ENCODE results near the gene CDK5R1. TPM values are rescaled to one million over a fixed set of nuclear protein-coding genes. Genes with fewer than 3 reads are reported as not detected.

CDK5R1 gene
- total RNA-seq, 2 donors from 2014 or later = 1.4 to 1.7 TPM

DNA sequence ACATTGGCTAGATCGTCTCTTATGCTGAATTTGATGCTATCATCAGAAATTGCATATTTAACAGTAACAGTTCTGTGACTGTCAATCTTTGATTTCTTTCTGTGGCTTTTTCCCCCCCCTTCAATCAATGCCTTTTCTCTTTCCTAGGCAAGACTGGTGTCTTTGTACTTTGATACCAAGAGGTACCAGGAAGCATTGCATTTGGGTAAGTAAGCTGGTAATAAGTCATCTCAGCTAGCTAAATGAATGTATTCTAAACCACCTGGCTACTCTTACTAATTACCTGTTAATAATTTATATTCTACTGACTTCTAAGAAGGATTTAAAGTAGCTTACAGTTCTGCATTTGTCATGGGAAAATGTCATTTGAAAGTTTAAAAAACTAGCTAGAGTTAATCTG, 22.4 kb upstream of the CDK5R1 start:
- DNase-seq (no peak), ATAC-seq (no peak)
- intact Hi-C loops (cut with DNase I) = loop anchor here (5.0 kb wide), 1 partner anchor 293 kb away; no protein-coding TSS in a partner anchor

DNA sequence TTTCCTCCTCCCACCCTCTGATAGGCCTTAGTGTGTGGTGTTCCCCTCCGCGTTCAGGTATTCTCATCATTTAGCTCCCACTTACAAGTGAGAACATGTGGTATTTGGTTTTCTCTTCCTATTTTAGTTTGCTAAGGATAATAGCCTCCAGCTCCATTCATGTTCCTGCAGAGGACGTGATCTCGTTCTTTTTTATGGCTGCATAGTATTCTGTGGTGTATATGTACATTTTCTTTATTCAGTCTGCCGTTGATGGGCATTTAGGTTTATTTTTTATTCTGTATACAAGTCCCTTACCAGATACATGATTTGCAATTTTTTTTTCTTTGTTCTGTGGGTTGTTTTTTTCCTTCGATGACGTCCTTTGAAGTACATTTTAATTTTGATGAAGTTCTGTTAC, 18.8 kb upstream of the CDK5R1 start:
- DNase-seq (no peak), ATAC-seq (no peak)
- intact Hi-C loops (cut with DNase I) = no loop called here

DNA sequence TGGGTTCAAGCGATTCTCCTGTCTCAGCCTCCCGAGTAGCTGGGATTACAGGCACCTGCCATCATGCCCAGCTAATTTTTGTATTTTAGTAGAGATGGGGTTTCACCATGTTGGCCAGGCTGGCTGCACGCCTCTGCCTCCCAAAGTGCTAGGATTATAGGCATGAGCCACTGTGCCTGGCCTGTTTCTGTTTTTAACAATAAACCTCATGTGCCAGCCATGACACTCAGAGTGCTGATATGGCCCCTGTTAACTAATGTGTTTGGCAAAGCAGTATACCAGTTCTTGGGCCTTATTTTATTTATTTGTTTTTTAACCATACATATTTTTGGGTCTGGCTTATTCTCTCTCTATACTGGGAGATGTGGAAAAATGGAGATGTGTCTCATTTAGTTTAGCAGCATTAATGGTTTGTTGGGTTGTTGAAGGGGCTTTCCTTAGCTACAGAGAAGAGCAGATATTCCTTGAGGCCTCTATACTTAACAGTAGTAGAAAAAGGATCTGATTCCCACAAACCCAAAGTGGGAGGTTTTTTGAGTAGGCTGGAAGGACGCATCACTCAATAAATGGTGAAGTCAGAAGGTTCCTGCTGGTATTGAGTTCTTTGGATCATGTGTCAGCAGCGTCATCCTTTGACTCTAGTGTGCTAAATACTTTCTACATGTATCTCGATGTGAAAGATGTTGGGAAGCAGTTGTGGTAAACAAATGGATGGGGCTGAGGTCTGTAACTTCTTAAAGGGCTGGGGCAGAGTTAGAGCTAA, 16.2 kb upstream of the CDK5R1 start:
- intact Hi-C loops (cut with DNase I) = no loop called here
- ATAC-seq (peak; percentile 30 to 48), DNase-seq (no peak)

DNA sequence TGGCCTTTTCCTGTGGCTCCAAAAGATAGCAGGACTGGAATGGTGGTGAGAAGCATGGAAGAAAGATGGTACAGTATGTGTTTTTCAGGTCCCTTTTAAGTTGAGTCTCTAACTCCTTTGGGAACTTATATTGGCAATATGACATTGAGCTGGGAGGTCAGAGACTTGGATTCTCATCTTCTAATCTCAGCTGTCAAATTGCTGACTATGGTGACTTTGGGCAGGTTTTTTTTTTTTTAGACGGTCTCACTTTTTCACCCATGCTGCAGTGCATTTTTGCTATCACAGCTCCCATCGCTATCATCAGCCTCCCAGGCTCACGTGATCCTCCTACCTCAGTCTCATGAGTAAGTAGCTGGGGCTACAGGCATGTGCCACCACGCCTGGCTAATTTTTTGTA, 15.1 kb upstream of the CDK5R1 start:
- DNase-seq (no peak), ATAC-seq (no peak)
- intact Hi-C loops (cut with DNase I) = no loop called here

DNA sequence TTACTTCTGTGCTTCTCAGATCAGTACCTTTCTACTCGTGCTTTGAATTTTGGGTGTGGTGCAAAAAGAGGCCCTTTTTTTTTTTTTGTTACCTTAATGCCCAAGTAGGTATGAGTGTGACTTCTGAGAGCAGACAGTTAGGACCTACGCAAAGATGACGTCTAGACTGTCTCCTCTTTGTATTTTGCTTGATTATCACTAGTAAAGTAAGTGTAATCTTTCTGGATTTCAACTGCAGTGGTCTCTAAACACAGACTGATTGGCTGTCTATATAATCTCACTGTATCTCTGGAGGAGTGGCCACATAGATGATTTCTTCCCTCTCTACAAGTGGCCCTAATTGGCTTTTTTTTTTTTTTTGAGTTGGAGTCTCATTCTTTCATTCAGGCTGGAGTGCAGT, 11.5 kb upstream of the CDK5R1 start:
- DNase-seq (no peak), ATAC-seq (no peak)
- intact Hi-C loops (cut with DNase I) = no loop called here

DNA sequence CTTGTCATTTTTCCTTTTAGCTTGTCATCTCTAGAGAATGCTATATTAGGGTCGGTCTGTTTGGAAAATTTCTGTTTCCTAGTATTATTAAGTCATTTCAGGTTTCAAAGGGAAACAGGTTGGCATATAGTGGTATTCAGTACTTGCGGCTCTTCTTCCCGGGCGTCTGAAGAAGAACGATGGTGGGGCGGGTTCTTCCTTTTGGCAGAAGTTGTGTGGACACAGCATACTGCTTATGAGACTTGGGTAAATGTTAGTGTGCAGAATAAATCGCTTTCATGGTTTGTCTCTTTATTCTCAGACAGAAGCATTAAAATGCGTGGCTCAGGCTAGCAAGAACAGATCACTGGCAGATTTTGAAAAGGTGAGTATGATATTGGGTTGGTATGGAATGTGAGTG, 9.6 kb upstream of the CDK5R1 start:
- intact Hi-C loops (cut with DNase I) = no loop called here
- ATAC-seq = no peak
- DNase-seq = no peak

DNA sequence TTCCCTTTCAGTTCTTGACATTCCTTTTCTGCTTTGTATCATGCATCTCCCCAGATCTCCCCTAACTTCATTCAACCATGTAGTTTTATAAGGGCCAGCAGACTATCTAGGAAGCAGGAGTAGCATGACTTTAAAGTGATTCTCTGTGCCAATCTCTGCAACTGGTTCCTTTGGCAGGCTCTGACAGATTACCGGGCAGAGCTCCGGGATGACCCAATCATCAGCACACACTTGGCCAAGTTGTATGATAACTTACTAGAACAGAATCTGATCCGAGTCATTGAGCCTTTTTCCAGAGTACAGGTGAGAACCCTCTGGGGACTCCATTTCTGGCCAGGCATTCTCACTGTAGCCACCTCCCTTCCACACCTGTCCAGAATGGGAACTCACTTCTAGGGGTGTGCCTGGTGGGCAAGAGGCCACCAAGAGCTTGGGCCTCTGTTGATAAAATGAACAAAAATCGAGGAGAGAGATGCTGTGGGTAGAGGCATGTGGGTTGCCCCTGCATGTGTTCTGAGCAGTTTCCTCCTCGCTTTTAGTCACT, 7.6 kb upstream of the CDK5R1 start:
- intact Hi-C loops (cut with DNase I) = no loop called here
- ATAC-seq = no peak
- DNase-seq = no peak

DNA sequence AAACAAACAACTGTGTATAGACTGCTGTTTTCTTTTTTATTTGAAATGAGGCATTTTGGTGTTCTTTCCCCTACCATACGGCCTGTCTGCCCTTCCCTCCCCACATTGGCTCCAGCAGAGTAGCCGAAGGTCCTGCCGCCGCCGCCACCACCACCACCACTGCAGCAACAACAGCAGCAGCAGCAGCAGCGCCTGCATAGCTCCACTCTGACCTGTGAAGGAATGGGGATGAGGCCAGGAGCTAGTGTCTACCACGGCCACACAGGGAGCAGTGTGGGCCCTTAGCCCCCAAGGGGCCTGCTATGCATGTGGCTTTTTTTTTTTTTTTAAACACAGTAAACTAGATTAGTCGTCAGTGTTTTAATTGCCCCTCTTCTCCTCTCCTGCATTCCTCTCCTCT, 5.6 kb upstream of the CDK5R1 start:
- ATAC-seq = no peak
- DNase-seq = no peak
- intact Hi-C loops (cut with DNase I) = loop anchor here in 1 of 2 donors (10.0 kb wide), 1 partner anchor 274 kb away; no protein-coding TSS in a partner anchor

DNA sequence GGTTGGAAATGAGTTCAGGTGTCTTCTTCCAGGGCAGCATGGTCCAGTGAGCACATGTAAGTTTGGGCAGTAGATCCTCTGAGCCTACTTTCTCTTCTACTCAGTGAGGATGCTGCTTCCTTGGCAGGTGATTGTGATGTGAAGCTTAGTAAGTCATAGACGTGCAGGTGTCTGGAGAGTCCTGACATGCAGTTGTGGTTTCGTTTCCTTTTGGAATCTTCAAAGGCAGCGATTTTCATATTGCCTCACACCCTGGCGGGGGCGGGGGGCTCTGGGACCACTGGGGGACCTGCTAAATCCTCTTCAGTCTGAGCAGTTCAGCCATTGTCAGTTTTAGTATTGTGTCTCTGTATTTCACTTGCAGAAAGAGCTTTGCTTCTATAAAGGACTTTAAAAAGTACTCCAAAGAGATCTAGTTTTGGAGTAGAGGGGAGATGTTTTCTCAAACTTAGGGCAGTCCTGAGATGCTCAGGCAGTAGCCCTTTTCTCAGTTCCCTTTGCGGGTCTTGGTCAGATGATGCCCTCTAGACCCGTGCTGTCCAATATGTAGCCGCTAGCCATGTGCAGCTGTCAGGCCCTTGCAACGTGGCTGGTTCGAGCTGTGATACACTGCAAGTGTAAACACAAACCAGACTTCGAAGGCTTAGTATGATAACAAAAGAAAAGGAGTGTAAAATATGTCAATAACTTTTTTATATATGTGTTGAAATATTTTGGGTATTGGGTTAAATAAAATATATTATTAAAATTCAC, 4.0 kb upstream of the CDK5R1 start:
- DNase-seq (no peak), ATAC-seq (no peak)
- intact Hi-C loops (cut with DNase I) = loop anchor here in 1 of 2 donors (10.0 kb wide), 1 partner anchor 272 kb away; no protein-coding TSS in a partner anchor

DNA sequence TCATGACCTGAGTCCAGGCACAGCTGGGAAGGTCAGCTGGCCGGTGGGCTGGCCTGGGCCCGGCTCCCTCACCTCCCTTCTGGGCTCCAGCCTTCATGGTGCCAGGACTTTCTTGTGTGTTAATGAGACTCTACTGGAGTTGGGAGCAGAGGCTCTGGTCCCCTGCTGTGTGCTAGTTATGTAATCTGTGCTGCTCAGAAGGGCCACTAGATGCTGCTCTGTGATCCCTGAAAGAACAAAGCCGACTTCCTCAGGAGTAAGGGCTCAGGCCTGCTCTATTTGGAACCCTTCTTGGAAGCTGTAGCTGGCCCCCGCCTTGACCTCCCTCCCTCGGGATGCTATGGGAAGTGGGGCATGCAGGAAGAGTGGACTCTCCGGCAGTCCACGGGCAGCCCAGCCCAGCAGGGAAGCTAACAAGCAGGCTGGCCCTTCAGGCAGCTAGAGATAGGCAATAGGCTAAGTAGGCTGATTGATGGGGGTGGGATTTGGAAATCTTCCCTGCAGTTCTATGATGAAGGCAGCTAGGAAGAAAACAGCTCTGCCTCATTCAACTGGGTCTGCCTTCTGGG, 3.3 kb upstream of the CDK5R1 start:
- DNase-seq (peak; percentile 85), ATAC-seq (peak; percentile 65 to 74)
- intact Hi-C loops (cut with DNase I) = loop anchor here in 1 of 2 donors (10.0 kb wide), 1 partner anchor 271 kb away; no protein-coding TSS in a partner anchor

DNA sequence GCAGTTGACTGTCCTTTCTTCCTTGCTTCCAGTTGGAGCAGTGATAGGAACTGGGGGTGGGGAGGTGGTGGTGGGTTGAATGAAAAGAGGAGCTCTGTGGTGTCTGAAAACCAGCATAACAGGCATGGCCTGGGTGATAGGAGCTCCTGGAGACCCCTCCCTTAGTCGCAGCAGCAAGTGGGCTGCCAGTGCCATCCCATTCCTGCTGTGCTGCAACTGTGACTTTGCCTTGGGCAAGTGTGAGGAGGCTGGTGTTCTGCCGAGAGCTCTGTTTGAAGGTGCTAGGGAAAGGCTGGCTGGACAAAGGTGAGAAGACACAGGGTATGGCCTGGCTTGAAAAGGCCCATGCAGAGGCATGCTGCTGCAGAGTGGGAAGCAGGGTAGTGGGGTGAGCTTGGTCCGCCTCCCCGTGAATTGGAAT, 2.7 kb upstream of the CDK5R1 start:
- no peak for ATAC-seq
- intact Hi-C loops (cut with DNase I) = loop anchor here in 1 of 2 donors (10.0 kb wide), 1 partner anchor 271 kb away; no protein-coding TSS in a partner anchor
- DNase-seq = no peak

DNA sequence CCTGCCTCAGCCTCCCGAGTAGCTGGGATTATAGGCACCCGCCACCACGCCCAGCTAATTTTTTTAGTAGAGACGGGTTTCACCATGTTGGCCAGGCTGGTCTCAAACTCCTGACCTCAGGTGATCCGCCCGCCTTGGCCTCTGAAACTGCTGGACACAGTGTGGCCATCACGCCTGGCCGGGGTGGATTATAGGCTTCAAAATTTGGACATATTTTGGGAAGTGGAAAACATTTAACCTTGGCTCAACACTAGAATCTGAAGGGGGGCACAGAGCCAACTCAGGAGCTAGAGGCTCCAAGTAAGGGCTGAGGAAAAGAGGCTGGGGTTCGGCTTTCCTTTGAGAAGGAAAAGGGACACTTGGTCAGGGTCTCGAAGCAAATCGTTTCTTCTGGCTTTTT, 2.2 kb upstream of the CDK5R1 start:
- ATAC-seq (no peak), DNase-seq (no peak)
- intact Hi-C loops (cut with DNase I) = loop anchor here in 1 of 2 donors (10.0 kb wide), 1 partner anchor 270 kb away; no protein-coding TSS in a partner anchor

DNA sequence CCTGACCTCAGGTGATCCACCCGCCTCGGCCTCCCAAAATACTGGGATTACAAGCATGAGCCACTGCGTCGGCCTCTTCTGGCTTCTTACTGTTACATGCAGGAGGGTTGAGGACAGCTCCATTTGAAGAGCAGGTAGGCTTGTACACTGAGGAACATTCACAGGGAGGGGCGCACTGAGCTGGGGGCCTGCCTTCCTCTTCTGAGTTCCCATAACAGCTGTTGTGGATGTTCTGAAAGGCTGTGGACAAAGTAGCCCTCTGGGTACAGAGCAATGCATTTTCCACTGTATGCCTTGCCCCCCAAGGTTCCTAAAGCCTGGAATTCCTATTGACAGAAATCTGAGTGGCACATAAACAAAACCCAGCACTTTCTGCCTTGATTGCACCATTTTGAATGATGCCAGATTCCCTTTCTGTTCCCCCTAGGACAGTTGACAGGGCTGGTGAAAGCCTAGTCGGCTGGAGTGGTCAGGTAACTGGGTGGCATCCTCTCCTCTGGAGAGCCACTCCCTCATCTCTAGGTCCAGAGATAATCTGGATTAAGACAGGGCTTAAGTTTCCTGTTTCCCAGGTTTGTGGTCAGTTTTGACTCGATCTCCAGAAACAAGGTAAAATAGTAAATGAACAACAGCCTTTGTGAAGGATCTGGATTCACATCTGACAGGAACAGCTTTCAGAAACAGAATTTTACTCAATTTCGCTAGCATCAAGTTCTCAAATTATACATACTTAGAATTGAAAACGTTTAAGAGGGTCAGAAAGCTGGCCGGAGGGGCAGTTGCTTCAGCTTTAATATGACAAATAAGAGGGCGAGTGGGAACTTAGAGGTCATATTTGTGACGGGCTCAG, 1.3 kb upstream of the CDK5R1 start:
- intact Hi-C loops (cut with DNase I) = loop anchor here in 1 of 2 donors (10.0 kb wide), 1 partner anchor 269 kb away; no protein-coding TSS in a partner anchor
- ATAC-seq (no peak), DNase-seq (no peak)

DNA sequence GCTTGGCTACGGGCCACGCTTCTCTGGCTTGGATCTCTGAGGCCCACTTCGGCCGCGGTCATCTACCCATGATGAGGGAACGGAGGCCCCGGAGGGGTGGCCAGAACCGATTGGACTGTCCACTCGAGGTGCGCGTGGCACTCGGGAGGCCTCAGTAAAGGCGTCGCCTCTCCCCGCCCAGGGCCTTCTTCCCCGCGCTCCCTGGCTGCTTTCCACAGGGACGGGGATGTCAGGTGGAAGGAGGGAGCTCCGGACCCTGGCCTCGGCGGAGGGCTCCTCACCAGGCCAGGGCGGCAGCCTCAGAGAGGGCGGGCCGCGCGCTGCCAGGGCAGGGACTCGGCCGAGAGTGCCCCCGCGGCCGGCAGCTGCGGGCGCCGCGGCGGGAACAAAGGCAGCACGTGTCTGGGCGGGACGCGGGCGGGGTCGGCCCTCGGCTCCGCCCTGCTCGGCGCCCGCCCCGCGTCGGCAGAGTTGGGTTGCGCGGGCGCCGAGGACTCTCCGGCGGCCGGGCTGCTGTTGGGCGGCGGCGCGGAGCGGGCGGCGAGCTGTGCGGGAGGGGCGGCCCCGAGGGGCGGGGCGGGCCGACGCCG, 587 bp upstream of the CDK5R1 start:
- intact Hi-C loops (cut with DNase I) = loop anchor here in 1 of 2 donors (10.0 kb wide), 1 partner anchor 269 kb away; no protein-coding TSS in a partner anchor
- ATAC-seq = peak; percentile 85 to 87
- DNase-seq = peak; percentile 78

DNA sequence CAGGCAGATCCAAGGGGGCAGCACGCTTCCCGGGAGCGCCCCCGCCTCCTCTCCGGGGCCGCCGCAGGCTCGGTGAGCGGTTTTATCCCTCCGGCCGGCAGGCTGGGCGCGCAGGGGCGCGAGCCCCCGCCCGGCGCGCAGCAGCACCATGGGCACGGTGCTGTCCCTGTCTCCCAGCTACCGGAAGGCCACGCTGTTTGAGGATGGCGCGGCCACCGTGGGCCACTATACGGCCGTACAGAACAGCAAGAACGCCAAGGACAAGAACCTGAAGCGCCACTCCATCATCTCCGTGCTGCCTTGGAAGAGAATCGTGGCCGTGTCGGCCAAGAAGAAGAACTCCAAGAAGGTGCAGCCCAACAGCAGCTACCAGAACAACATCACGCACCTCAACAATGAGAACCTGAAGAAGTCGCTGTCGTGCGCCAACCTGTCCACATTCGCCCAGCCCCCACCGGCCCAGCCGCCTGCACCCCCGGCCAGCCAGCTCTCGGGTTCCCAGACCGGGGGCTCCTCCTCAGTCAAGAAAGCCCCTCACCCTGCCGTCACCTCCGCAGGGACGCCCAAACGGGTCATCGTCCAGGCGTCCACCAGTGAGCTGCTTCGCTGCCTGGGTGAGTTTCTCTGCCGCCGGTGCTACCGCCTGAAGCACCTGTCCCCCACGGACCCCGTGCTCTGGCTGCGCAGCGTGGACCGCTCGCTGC, 832 bp downstream of the CDK5R1 start:
- DNase-seq = no peak
- intact Hi-C loops (cut with DNase I) = loop anchor here in 1 of 2 donors (10.0 kb wide), 1 partner anchor 267 kb away; no protein-coding TSS in a partner anchor
- ATAC-seq = no peak

DNA sequence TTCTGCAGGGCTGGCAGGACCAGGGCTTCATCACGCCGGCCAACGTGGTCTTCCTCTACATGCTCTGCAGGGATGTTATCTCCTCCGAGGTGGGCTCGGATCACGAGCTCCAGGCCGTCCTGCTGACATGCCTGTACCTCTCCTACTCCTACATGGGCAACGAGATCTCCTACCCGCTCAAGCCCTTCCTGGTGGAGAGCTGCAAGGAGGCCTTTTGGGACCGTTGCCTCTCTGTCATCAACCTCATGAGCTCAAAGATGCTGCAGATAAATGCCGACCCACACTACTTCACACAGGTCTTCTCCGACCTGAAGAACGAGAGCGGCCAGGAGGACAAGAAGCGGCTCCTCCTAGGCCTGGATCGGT, 1.4 kb downstream of the CDK5R1 start:
- no peak for DNase-seq
- intact Hi-C loops (cut with DNase I) = loop anchor here in 1 of 2 donors (10.0 kb wide), 1 partner anchor 267 kb away; no protein-coding TSS in a partner anchor
- no peak for ATAC-seq

DNA sequence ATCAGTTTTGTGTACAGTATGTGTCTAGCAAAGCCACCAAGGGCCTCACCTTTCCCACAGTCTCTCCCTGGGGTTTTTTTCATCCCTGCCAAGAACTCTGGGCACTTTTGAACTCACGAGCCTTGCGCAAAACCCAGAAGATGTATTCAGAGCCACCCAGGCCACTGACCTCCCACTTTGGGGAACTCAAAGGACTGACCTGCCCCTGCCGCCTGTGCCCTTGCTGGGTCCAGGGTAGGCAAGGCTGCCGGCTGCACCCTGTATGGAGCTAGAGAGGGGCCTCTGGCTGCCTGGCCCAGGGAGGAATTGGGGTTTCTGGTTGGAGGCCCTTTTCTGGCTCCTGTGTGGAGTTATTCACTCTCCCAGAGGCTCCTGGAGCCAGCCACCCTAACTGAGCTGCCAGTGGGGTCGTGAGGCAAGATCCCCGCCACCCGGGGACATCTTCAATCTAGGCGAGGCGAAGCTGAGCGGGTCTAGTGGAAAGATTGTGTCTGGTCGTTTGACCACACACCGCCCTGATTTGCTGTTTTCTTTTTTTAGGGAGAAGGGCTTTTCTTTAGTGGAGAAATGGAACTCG, 1.9 kb downstream of the CDK5R1 start:
- no peak for ATAC-seq
- intact Hi-C loops (cut with DNase I) = loop anchor here in 1 of 2 donors (10.0 kb wide), 1 partner anchor 266 kb away; no protein-coding TSS in a partner anchor

More for the DNA sequence above, 1.9 kb downstream of the CDK5R1 start:
- DNase-seq = no peak

Measured in left cardiac atrium (tissue), 4 donors.